ENCODE data around the gene HIRA. TPM values are rescaled to one million over a fixed set of nuclear protein-coding genes. Genes with fewer than 3 reads are reported as not detected.

The HIRA gene
- total and polyA plus RNA-seq, 11 donors: 3.7 to 25.4 (median 17.3) TPM

DNA sequence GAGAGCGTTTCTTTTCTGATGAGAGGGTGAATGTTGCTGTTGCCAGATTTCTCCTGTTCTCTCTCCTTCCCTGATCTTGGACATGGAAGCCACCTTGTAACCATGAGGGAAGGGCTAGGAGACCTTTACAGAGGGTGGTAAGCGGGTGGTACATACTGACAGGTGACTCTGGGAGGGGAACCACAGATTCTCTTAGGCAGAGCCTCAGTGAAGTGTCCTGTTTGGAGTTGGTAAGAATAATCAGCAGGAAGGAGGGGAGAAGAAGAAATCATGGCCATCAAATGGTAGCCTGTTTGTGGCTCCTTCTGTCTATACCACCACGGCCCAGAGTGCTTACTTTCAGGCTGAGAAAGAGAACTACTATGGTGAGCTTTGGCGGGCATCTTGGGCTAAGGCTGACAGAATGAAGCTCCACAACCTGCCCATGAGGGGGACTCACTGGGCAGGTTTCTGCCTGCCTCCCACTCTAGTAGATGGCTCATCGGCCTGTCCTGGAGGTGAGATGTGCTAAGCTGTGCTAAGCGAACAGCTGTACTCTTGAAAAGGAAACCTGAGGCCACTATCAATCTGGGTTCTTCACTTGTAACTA lies 84.8 kb downstream of the HIRA start:
- H3K27me3 ChIP-seq: no peaks in the 10 kb centered on the region
- H3K9me3 ChIP-seq: peaks cover 0 to 5% (median 0%) of the 10 kb centered on the region in 12 donors
- ATAC-seq: no peak
- TF ChIP-seq, protein P1, sequence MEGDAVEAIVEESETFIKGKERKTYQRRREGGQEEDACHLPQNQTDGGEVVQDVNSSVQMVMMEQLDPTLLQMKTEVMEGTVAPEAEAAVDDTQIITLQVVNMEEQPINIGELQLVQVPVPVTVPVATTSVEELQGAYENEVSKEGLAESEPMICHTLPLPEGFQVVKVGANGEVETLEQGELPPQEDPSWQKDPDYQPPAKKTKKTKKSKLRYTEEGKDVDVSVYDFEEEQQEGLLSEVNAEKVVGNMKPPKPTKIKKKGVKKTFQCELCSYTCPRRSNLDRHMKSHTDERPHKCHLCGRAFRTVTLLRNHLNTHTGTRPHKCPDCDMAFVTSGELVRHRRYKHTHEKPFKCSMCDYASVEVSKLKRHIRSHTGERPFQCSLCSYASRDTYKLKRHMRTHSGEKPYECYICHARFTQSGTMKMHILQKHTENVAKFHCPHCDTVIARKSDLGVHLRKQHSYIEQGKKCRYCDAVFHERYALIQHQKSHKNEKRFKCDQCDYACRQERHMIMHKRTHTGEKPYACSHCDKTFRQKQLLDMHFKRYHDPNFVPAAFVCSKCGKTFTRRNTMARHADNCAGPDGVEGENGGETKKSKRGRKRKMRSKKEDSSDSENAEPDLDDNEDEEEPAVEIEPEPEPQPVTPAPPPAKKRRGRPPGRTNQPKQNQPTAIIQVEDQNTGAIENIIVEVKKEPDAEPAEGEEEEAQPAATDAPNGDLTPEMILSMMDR (IDR thresholded peaks at IDR 0.05): no peak
- no peak for TF ChIP-seq POLR2A (IDR thresholded peaks at IDR 0.05)
- intact Hi-C loops (cut with DNase I): no loop called here
- no peak overlapping the region for H3K4me3 ChIP-seq
- H3K27ac ChIP-seq: no peak overlapping the region
- 96 to 98% (median 97%) methylated on average over 6 of the region's 6 CpGs for WGBS, 4 donors
- no peak for DNase-seq
- H3K4me1 ChIP-seq: no peaks in the 10 kb centered on the region
- H3K36me3 ChIP-seq: peaks cover 2 to 95% (median 71%) of the 10 kb centered on the region in 9 donors

DNA sequence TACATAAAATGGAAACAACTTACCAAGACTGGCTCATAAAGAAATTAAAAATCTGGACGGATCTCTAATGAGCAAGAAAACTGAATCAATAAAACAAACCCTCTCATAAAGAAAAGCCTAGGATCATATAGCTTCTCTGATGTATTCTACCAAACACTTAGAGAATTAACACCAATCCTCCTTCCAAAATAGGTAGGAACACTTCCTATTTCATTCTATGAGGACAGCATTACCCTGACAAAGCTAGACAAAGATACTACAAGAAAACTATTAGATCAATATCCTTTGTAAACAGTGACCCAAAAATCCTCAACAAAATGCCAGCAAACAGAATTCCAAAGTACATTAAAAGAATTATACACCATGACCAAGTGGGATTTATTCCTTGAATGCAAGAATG lies 87.1 kb downstream of the HIRA start:
- peaks cover 0 to 92% (median 69%) of the 10 kb centered on the region in 9 donors for H3K36me3 ChIP-seq
- DNase-seq (no peak), ATAC-seq (no peak)
- H3K27me3 ChIP-seq: no peaks in the 10 kb centered on the region
- no peak overlapping the region for H3K27ac ChIP-seq
- no peaks in the 10 kb centered on the region for H3K4me1 ChIP-seq
- no peak overlapping the region for H3K4me3 ChIP-seq
- intact Hi-C loops (cut with DNase I): no loop called here
- TF ChIP-seq POLR2A (IDR thresholded peaks at IDR 0.05): no peak
- TF ChIP-seq, protein P1 (IDR thresholded peaks at IDR 0.05): no peak
- 95 to 100% (median 97%) methylated on average over 1 of the region's 1 CpG for WGBS, 4 donors
- H3K9me3 ChIP-seq: peaks cover 0 to 9% (median 0%) of the 10 kb centered on the region in 12 donors

- H3K4me3 ChIP-seq: no peak overlapping the region
- H3K9me3 ChIP-seq: peaks cover 0 to 19% (median under 1%) of the 10 kb centered on the region in 12 donors
- WGBS, 4 donors: 96 to 99% (median 97%) methylated on average over 5 of the region's 5 CpGs
- no peaks in the 10 kb centered on the region for H3K27me3 ChIP-seq
- no peak for DNase-seq
- peaks cover 0 to 92% (median 71%) of the 10 kb centered on the region in 9 donors for H3K36me3 ChIP-seq
- no peak overlapping the region for H3K27ac ChIP-seq
- no peaks in the 10 kb centered on the region for H3K4me1 ChIP-seq
- ATAC-seq: no peak
- intact Hi-C loops (cut with DNase I): no loop called here
- TF ChIP-seq POLR2A (IDR thresholded peaks at IDR 0.05): no peak
- TF ChIP-seq, protein P1 (IDR thresholded peaks at IDR 0.05): no peak
Measured at GRCh38 chr22:19343470-19343869, 88.1 kb downstream of the HIRA start.

- intact Hi-C loops (cut with DNase I): no loop called here
- Histone ChIP-seq H3K36me3 (peaks cover 0 to 94% (median 60%) of the 10 kb centered on the region in 9 donors), H3K4me1 (no peaks in the 10 kb centered on the region), H3K9me3 (peaks cover 0 to 38% (median 18%) of the 10 kb centered on the region in 12 donors), H3K27me3 (no peaks in the 10 kb centered on the region), H3K4me3 (no peak overlapping the region), H3K27ac (no peak overlapping the region)
- DNase-seq (no peak), ATAC-seq (no peak)
- WGBS, 4 donors: 66 to 97% (median 88%) methylated on average over 3 of the region's 3 CpGs
- no peak for TF ChIP-seq POLR2A (IDR thresholded peaks at IDR 0.05)
- TF ChIP-seq, protein P1 (IDR thresholded peaks at IDR 0.05): no peak
Measured at GRCh38 chr22:19341500-19341899, 90.0 kb downstream of the HIRA start.
